Ishikawa (cell line): Measurements from ENCODE around the gene NCOA5.

ENCODE experiments used
- CEBPB ChIP-seq: IDR thresholded peaks from 2 replicates; pipeline ENCODE4 v1.6.1; 2012
- CREB1 ChIP-seq: IDR thresholded peaks from 2 replicates; pipeline ENCODE4 v1.6.1; 2012; ENCODE audit warnings: low read depth
- EGR1 ChIP-seq: IDR thresholded peaks from 2 replicates; pipeline ENCODE4 v1.6.1; 2012
- EP300 ChIP-seq: IDR thresholded peaks from 2 replicates; pipeline ENCODE4 v1.6.1; 2012; ENCODE audit warnings: borderline replicate concordance
- FOXM1 ChIP-seq: IDR thresholded peaks from 2 replicates; pipeline ENCODE4 v1.6.1; 2012; ENCODE audit warnings: low read depth, borderline replicate concordance
- MAX ChIP-seq: IDR thresholded peaks from 2 replicates; pipeline ENCODE4 v1.6.1; 2012
- NFIC ChIP-seq: IDR thresholded peaks from 2 replicates; pipeline ENCODE4 v1.6.1; 2012
- RAD21 ChIP-seq: IDR thresholded peaks from 2 replicates; pipeline ENCODE4 v1.6.1; 2012; ENCODE audit warnings: low read depth
- REST ChIP-seq: IDR thresholded peaks from 2 replicates; pipeline ENCODE4 v1.6.1; 2012; ENCODE audit warnings: low read depth, mild to moderate bottlenecking
- TAF1 ChIP-seq: IDR thresholded peaks from 2 replicates; pipeline ENCODE4 v1.6.1; 2012; ENCODE audit warnings: low read depth, mild to moderate bottlenecking
- TCF12 ChIP-seq: IDR thresholded peaks from 2 replicates; pipeline ENCODE4 v1.6.1; 2012; ENCODE audit warnings: low read depth
- TEAD4 ChIP-seq: IDR thresholded peaks from 2 replicates; pipeline ENCODE4 v1.6.1; 2012
- USF1 ChIP-seq: IDR thresholded peaks from 2 replicates; pipeline ENCODE4 v1.6.1; 2012
- YY1 ChIP-seq: IDR thresholded peaks from 2 replicates; pipeline ENCODE4 v1.6.1; 2012; ENCODE audit warnings: low read depth
- ZBTB7A ChIP-seq: IDR thresholded peaks from 2 replicates; pipeline ENCODE4 v1.6.1; 2012; ENCODE audit warnings: low read depth

The NCOA5 gene

GRCh38 chr20:46100988-46101387, 11.2 kb upstream of the NCOA5 start:
- TF ChIP-seq TEAD4 (no peak), RAD21 (no peak), EP300 (no peak), REST (no peak), YY1 (no peak), MAX (no peak), USF1 (no peak)

GRCh38 chr20:46099491-46100287, 9.9 kb upstream of the NCOA5 start:
- TF ChIP-seq CREB1 (no peak), TEAD4 (no peak), USF1 (no peak), CEBPB (no peak), NFIC (no peak), MAX (no peak), ZBTB7A (no peak), EGR1 (no peak), EP300 (no peak), YY1 (no peak), TAF1 (no peak), TCF12 (no peak), FOXM1 (no peak), RAD21 (no peak; the same call in 1 of the 2 replicates), REST (no peak)

- TF ChIP-seq EGR1, result no peak
- no peak for TF ChIP-seq CEBPB
- no peak for TF ChIP-seq USF1
- no peak for TF ChIP-seq MAX
- TF ChIP-seq RAD21, result no peak
- no peak for TF ChIP-seq ZBTB7A
- no peak for TF ChIP-seq FOXM1
- TF ChIP-seq TAF1, result no peak
- no peak for TF ChIP-seq NFIC
- TF ChIP-seq CREB1, result no peak
- no peak for TF ChIP-seq YY1
- TF ChIP-seq TEAD4, result no peak
- TF ChIP-seq REST, result no peak
- TF ChIP-seq EP300, result no peak
- no peak for TF ChIP-seq TCF12
Measured at GRCh38 chr20:46093531-46093930, 3.8 kb upstream of the NCOA5 start.

- TF ChIP-seq RAD21 (no peak), TEAD4 (no peak), REST (peak; percentile 7; the same call in 1 of the 2 replicates)
Measured at GRCh38 chr20:46089167-46089416, 670 bp downstream of the NCOA5 start.
